GM18505 (cell line): ENCODE results near the gene AQP6.

ENCODE experiments used
- ATAC-seq: cut with Tn5 transposase; IDR thresholded peaks from one replicate; pipeline ENCODE4 v1.9.1; 2021; ENCODE audit not compliant: unreplicated experiment
- POLR2A ChIP-seq: IDR thresholded peaks from 4 replicates; pipeline ENCODE4 v1.6.1; 2011; ENCODE audit warnings: borderline replicate concordance; ENCODE audit not compliant: insufficient read depth, insufficient read length; ENCODE audit errors: extremely low read depth

Gene AQP6

GRCh38 chr12:49955899-49956662 is 16.7 kb upstream of the AQP6 start:
- TF ChIP-seq POLR2A = no peak
- no peak for ATAC-seq

- ATAC-seq = no peak
- TF ChIP-seq POLR2A = no peak
Measured at GRCh38 chr12:49956663-49957569, 15.8 kb upstream of the AQP6 start.

GRCh38 chr12:49957570-49957967 is 15.2 kb upstream of the AQP6 start:
- ATAC-seq = no peak
- no peak for TF ChIP-seq POLR2A

- ATAC-seq = no peak
- TF ChIP-seq POLR2A = no peak
Measured at GRCh38 chr12:49959685-49960473, 12.9 kb upstream of the AQP6 start.

- no peak for ATAC-seq
- TF ChIP-seq POLR2A = no peak
Measured at GRCh38 chr12:49960474-49961110, 12.2 kb upstream of the AQP6 start.

GRCh38 chr12:49961111-49961922 is 11.4 kb upstream of the AQP6 start, which contains the start of gene AQP5:
TSS of gene AQP5 (plus strand) at chr12:49961872. CDS start at chr12:49962018, 146 bp downstream.
- no peak for ATAC-seq
- TF ChIP-seq POLR2A = no peak

- ATAC-seq = no peak
- no peak for TF ChIP-seq POLR2A
Measured at GRCh38 chr12:49961993-49962764, 10.6 kb upstream of the AQP6 start.

GRCh38 chr12:49962861-49963765 is 9.6 kb upstream of the AQP6 start:
- no peak for TF ChIP-seq POLR2A
- no peak for ATAC-seq

GRCh38 chr12:49963976-49964815 is 8.6 kb upstream of the AQP6 start:
- no peak for TF ChIP-seq POLR2A
- no peak for ATAC-seq
